BLaER1 treated with 17β-estradiol and CSF1 and Interleukin-3, amounts not matched to agents 10 nM and 100 nM (cell line): ENCODE measurements around the gene BEAN1.

Source experiments
- H3K27ac ChIP-seq, 11 experiments: shearing (Covaris generic); formaldehyde crosslinking; 2 replicates each; pipeline ENCODE4 v1.8.1; 2022
- H3K27me3 ChIP-seq, 11 experiments: shearing (Covaris generic); formaldehyde crosslinking; 2 replicates each; pipeline ENCODE4 v1.8.1; 2022
- H3K36me3 ChIP-seq, 11 experiments: shearing (Covaris generic); formaldehyde crosslinking; 2 replicates each; pipeline ENCODE4 v1.8.1; 2022
- H3K4me1 ChIP-seq, 10 experiments: shearing (Covaris generic); formaldehyde crosslinking; 2 replicates each; pipeline ENCODE4 v1.8.1; 2022
- H3K4me2 ChIP-seq, 11 experiments: shearing (Covaris generic); formaldehyde crosslinking; 2 replicates each; pipeline ENCODE4 v1.8.1; 2022
- H3K4me3 ChIP-seq, 10 experiments: shearing (Covaris generic); formaldehyde crosslinking; 2 replicates each; pipeline ENCODE4 v1.8.1; 2022
- H3K9ac ChIP-seq, 11 experiments: shearing (Covaris generic); formaldehyde crosslinking; 2 replicates each; pipeline ENCODE4 v1.8.1; 2022
- H3K9me3 ChIP-seq, 11 experiments: shearing (Covaris generic); formaldehyde crosslinking; replicated peaks in 1 of 11; 2 replicates each; pipeline ENCODE4 v1.8.1; 2022
- H4K20me1 ChIP-seq, 11 experiments: shearing (Covaris generic); formaldehyde crosslinking; 2 replicates each; pipeline ENCODE4 v1.8.1; 2022
- Cebpa-rat ChIP-seq, 11 experiments: shearing (Covaris generic); IDR thresholded peaks; 2 replicates each; pipeline ENCODE4 v1.8.1; 2022

BEAN1 gene

DNA sequence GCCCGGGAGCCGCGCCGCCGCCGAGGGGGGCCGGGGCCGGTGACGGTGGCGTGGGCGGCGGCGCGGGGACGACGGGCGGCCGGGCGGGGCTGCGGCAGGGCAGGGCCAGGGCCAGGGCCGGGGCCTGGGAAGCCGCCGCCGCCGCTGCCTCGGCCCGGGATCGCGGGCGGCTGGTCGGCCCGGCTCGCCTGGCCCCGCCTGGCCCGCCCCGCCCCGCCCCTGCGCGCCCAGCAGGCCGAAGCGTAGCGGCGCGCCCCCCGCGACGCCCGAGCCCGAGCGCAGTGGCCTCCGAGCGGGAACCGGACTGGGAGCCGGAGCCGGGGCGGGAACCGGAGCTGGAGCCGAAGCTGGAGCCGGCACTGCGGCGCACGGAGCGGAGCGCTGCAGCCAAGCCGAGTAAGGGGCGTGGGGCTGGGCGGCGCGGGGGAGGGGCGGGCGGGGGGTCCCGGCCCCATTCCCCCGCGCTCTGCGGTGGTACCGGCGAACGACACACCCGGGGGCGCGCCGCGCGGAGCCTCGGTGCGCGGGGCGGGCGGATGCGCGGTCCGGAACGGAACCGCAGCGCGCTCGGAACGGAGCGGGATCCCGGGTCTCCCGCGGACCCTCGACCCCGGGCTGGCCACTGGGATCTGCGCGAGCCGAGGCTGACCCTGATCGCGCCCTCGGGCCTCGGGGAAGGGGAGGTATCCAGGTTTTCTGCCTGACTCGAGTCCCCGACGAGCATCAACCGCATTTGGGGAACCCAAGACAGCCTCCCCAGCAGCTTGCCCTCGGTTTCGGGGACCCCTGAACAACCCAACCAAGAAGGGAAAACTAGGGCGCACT is at the start of gene BEAN1:
TSS of gene BEAN1 (plus strand) at position 260 of the 825 bp plus-strand sequence. CDS start 10,382 bp downstream, outside the sequence.
- Histone ChIP-seq H3K9ac (peak within 1 kb of the TSS; percentile 21 to 62 (median 54); a peak in 17 of 22 replicates), H3K4me2 (peak within 1 kb of the TSS; percentile 87 to 99 (median 94)), H4K20me1 (peaks cover 0 to 40% (median 25%) of the 10 kb centered on the region in 11 experiments; a peak in 17 of 22 replicates), H3K4me3 (peak within 1 kb of the TSS; percentile 42 to 71 (median 59)), H3K9me3 (0 out of 22 replicates have a peak, but pooled peaks cover 0 to 8% (median 0%) of the 10 kb centered on the region in 11 experiments), H3K27ac (no peak within 1 kb of the TSS; a peak in 1 of 22 replicates), H3K36me3 (no peaks in the 10 kb centered on the region), H3K27me3 (peaks cover 71 to 99% (median 92%) of the 10 kb centered on the region in 11 experiments), H3K4me1 (peaks cover 15 to 27% (median 19%) of the 10 kb centered on the region in 10 experiments; a peak in 19 of 20 replicates)
- no peak for TF ChIP-seq Cebpa-rat (IDR thresholded peaks at IDR 0.05)

DNA sequence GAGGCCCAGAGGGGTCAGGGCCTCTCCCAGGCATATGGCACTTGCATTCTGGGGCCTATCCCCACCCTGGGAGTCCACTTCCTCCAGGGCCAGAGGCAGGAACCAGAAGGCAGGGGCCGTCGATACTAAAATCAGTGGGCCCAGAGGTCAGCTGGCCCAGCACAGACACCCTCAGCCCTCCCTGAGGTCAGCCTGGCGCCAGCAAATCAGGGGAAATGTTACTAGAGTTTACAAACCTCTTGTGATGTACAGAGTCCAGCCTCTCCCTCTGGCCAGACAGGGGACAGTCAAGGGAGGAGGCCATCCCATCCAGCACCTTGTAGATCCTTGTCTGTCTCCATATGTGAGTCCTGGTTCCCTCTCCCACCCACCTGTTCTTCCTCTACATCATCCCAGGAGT is 49.8 kb upstream of the BEAN1 start:
- peak overlapping the region in 4 of 11 experiments; percentile 22 to 66 (median 56); a peak in 7 of 22 replicates for H3K27ac ChIP-seq
- H3K4me3 ChIP-seq, result no peak overlapping the region
- no peaks in the 10 kb centered on the region for H3K9me3 ChIP-seq
- peak overlapping the region in 1 of 11 experiments; percentile 26; a peak in 2 of 22 replicates for H3K9ac ChIP-seq
- no peaks in the 10 kb centered on the region for H3K36me3 ChIP-seq
- H4K20me1 ChIP-seq, result no peaks in the 10 kb centered on the region
- no peaks in the 10 kb centered on the region for H3K27me3 ChIP-seq
- peaks cover 0 to 28% (median 6%) of the 10 kb centered on the region in 10 experiments; a peak in 10 of 20 replicates for H3K4me1 ChIP-seq
- H3K4me2 ChIP-seq, result peak overlapping the region in 5 of 11 experiments; percentile 28 to 79 (median 73); a peak in 9 of 22 replicates
- no peak for TF ChIP-seq Cebpa-rat (IDR thresholded peaks at IDR 0.05)

DNA sequence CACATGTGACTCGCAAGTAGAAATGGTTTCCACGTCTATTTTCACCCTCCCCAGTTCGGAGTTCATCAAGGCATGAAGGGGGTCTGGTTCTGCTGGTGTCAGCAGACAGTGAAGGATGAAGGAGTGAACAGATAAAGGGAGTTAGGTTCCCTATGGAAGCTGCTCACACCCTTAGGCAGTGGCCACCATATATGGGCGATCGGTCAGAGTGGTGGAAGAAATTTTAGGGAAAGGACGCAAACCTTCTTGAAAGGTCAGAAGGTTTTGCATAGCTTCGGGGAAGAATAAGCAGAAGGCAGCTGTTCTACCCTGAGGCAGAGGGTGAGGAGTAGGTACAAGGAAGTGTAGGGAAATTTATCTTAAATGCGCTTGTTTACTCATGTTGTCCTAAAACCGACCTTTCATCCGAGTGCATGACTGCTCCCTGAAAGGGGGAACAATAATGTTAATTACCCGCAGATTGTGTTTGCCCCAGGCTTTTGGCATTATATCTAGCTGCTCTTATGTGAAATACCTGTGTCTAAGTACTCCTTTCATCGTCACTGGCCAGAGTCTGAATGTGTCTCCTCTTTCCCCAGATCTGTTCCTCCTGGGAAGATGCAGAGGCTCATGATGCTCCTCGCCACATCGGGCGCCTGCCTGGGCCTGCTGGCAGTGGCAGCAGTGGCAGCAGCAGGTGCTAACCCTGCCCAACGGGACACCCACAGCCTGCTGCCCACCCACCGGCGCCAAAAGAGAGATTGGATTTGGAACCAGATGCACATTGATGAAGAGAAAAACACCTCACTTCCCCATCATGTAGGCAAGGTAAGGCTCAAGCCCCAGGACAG is 48.1 kb upstream of the BEAN1 start:
- no peak overlapping the region for H3K4me2 ChIP-seq
- no peaks in the 10 kb centered on the region for H3K27me3 ChIP-seq
- H3K4me3 ChIP-seq, result no peak overlapping the region
- no peaks in the 10 kb centered on the region for H3K36me3 ChIP-seq
- TF ChIP-seq Cebpa-rat (IDR thresholded peaks at IDR 0.05), result no peak
- H3K27ac ChIP-seq, result no peak overlapping the region
- H3K9ac ChIP-seq, result no peak overlapping the region
- no peaks in the 10 kb centered on the region for H3K9me3 ChIP-seq
- H4K20me1 ChIP-seq, result no peaks in the 10 kb centered on the region
- H3K4me1 ChIP-seq, result peaks cover 0 to 37% (median 6%) of the 10 kb centered on the region in 10 experiments; a peak in 10 of 20 replicates

DNA sequence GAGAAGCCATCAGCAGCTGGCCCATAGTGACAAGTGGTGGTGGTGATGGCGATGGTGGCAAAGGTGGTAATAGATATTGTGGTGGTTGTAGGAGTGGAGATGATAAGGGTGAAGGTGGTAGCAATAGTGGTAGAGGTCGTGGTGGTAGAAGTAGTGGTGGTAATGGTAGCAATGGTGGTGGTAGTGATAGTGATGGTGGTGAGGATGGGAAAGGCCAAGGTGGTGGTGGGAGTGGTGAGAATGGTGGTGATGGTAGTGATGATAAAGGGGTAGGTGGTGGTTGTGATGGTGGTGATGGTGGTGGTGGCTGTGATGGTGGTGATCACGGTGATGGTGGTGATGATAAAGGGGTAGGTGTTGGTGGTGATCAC is 47.5 kb upstream of the BEAN1 start:
- Histone ChIP-seq H3K4me3 (no peak overlapping the region), H3K4me2 (no peak overlapping the region), H3K36me3 (no peaks in the 10 kb centered on the region), H4K20me1 (no peaks in the 10 kb centered on the region), H3K27me3 (no peaks in the 10 kb centered on the region), H3K4me1 (peaks cover 0 to 37% (median 6%) of the 10 kb centered on the region in 10 experiments; a peak in 10 of 20 replicates), H3K9me3 (no peaks in the 10 kb centered on the region), H3K9ac (no peak overlapping the region), H3K27ac (no peak overlapping the region)
- no peak for TF ChIP-seq Cebpa-rat (IDR thresholded peaks at IDR 0.05)

- Histone ChIP-seq H3K4me3 (no peak overlapping the region), H3K27me3 (no peaks in the 10 kb centered on the region), H3K9me3 (no peaks in the 10 kb centered on the region), H3K4me1 (peaks cover 0 to 37% (median 6%) of the 10 kb centered on the region in 10 experiments; a peak in 10 of 20 replicates), H3K4me2 (no peak overlapping the region), H3K27ac (no peak overlapping the region), H3K36me3 (no peaks in the 10 kb centered on the region), H3K9ac (no peak overlapping the region), H4K20me1 (no peaks in the 10 kb centered on the region)
- TF ChIP-seq Cebpa-rat (IDR thresholded peaks at IDR 0.05), result no peak
These were observed 46.7 kb upstream of the BEAN1 start for GRCh38 chr16:66380421-66380820.

- Histone ChIP-seq H3K9ac (no peak overlapping the region), H3K4me2 (no peak overlapping the region), H3K4me1 (peaks cover 0 to 26% (median 3%) of the 10 kb centered on the region in 10 experiments; a peak in 10 of 20 replicates), H3K36me3 (no peaks in the 10 kb centered on the region), H3K27ac (no peak overlapping the region), H3K27me3 (no peaks in the 10 kb centered on the region), H3K4me3 (no peak overlapping the region), H3K9me3 (no peaks in the 10 kb centered on the region), H4K20me1 (no peaks in the 10 kb centered on the region)
- TF ChIP-seq Cebpa-rat (IDR thresholded peaks at IDR 0.05), result no peak
These were observed 45.4 kb upstream of the BEAN1 start for GRCh38 chr16:66381585-66382170.

- Histone ChIP-seq H3K4me2 (peak overlapping the region in 2 of 11 experiments; percentile 4 to 21; a peak in 1 of 22 replicates), H4K20me1 (no peaks in the 10 kb centered on the region), H3K27ac (no peak overlapping the region), H3K4me3 (no peak overlapping the region), H3K27me3 (no peaks in the 10 kb centered on the region), H3K9me3 (no peaks in the 10 kb centered on the region), H3K9ac (no peak overlapping the region), H3K4me1 (peaks cover 0 to 19% (median under 1%) of the 10 kb centered on the region in 10 experiments; a peak in 9 of 20 replicates), H3K36me3 (no peaks in the 10 kb centered on the region)
- TF ChIP-seq Cebpa-rat (IDR thresholded peaks at IDR 0.05), result no peak
These were observed 44.7 kb upstream of the BEAN1 start for GRCh38 chr16:66382171-66382965.

GRCh38 chr16:66382966-66383299 is 44.2 kb upstream of the BEAN1 start:
- Histone ChIP-seq H3K4me2 (peak overlapping the region in 2 of 11 experiments; percentile 4 to 21; a peak in 1 of 22 replicates), H3K4me1 (peaks cover 0 to 14% (median 0%) of the 10 kb centered on the region in 10 experiments; a peak in 5 of 20 replicates), H3K36me3 (no peaks in the 10 kb centered on the region), H4K20me1 (no peaks in the 10 kb centered on the region), H3K27me3 (no peaks in the 10 kb centered on the region), H3K9me3 (no peaks in the 10 kb centered on the region), H3K27ac (no peak overlapping the region), H3K4me3 (no peak overlapping the region), H3K9ac (no peak overlapping the region)
- TF ChIP-seq Cebpa-rat (IDR thresholded peaks at IDR 0.05), result no peak
